HepG2 (cell line): ENCODE data around the gene ACSBG1. TPM values are rescaled to one million over a fixed set of nuclear protein-coding genes. Genes with fewer than 3 reads are reported as not detected.

ENCODE experiments used
- AKAP8 ChIP-seq: sonication (generic); formaldehyde crosslinking; IDR thresholded peaks from 2 replicates; pipeline ENCODE4 v1.5.1; 2020; ENCODE audit warnings: mild to moderate bottlenecking, missing genetic modification reagents
- ISL2 ChIP-seq: sonication (generic); formaldehyde crosslinking; IDR thresholded peaks from 2 replicates; pipeline ENCODE4 v1.5.0; 2020; ENCODE audit warnings: missing genetic modification reagents
- KDM6A ChIP-seq: IDR thresholded peaks from 2 replicates; pipeline ENCODE4 v1.6.1; 2016; ENCODE audit warnings: low read depth
- NAIF1 ChIP-seq: sonication (generic); formaldehyde crosslinking; IDR thresholded peaks from 2 replicates; pipeline ENCODE4 v1.5.0; 2020; ENCODE audit warnings: mild to moderate bottlenecking, missing genetic modification reagents, borderline replicate concordance
- ZNF17 ChIP-seq: sonication (generic); formaldehyde crosslinking; IDR thresholded peaks from 2 replicates; pipeline ENCODE4 v1.5.0; 2020; ENCODE audit warnings: mild to moderate bottlenecking, missing genetic modification reagents
- ZNF883 ChIP-seq: sonication (generic); formaldehyde crosslinking; IDR thresholded peaks from 2 replicates; pipeline ENCODE4 v1.5.1; 2020; ENCODE audit warnings: mild to moderate bottlenecking, missing genetic modification reagents; ENCODE audit errors: not compliant biosample characterization
- polyA plus RNA-seq, 8 experiments: library from polyadenylated mRNA; depleted of rRNA in 3 of 8; stranded (reverse) in 7 of 8; unstranded in 1 of 8; fragments of >200 nt; fragmentation: Illumina TruSeq in 4 of 8; extraction: Trizol in 4 of 8; gene quantifications; 2 replicates each; pipeline versions ENCODE4 v1.2.1 to v1.2.3, GENCODE V29; 2011 to 2016; ENCODE audit warnings: low read depth in 4 of 8, missing spikeins in 1 of 8, mixed read lengths in 1 of 8; ENCODE audit not compliant: insufficient read depth in 1 of 8
- total RNA-seq, 5 experiments: library from RNA; depleted of rRNA; stranded (reverse); fragments of >200 nt; fragmentation: Illumina TruSeq; extraction: Trizol; gene quantifications; 2 replicates each; pipeline ENCODE4 v1.2.3, GENCODE V29; 2016; ENCODE audit warnings: low read depth in 1 of 5
- TF ChIP-seq, protein P1 (sequence below), 2 experiments: fragments of 450-650 bp in 1 of 2; sonication (generic) in 1 of 2; formaldehyde crosslinking in 1 of 2; IDR thresholded peaks; 2 replicates each; pipeline versions ENCODE4 v1.6.1 to v1.8.0; 2016 to 2022; ENCODE audit warnings: antibody characterized with exemption in 1 of 2, mild to moderate bottlenecking in 1 of 2, missing genetic modification reagents in 1 of 2
- TF ChIP-seq, protein P2 (sequence below): sonication (generic); formaldehyde crosslinking; IDR thresholded peaks from 2 replicates; pipeline ENCODE4 v1.4.0; 2020; ENCODE audit warnings: mild to moderate bottlenecking, missing genetic modification reagents
- TF ChIP-seq, protein P3 (sequence below): sonication (generic); formaldehyde crosslinking; IDR thresholded peaks from 2 replicates; pipeline ENCODE4 v1.4.0; 2020; ENCODE audit warnings: mild to moderate bottlenecking, missing genetic modification reagents

The ACSBG1 gene
- total and polyA plus RNA-seq, 2 of the 13 experiments (the other 11 are each of a cell fraction or from before 2014, with no cell fraction given) = 0.35 to 0.81 TPM

DNA sequence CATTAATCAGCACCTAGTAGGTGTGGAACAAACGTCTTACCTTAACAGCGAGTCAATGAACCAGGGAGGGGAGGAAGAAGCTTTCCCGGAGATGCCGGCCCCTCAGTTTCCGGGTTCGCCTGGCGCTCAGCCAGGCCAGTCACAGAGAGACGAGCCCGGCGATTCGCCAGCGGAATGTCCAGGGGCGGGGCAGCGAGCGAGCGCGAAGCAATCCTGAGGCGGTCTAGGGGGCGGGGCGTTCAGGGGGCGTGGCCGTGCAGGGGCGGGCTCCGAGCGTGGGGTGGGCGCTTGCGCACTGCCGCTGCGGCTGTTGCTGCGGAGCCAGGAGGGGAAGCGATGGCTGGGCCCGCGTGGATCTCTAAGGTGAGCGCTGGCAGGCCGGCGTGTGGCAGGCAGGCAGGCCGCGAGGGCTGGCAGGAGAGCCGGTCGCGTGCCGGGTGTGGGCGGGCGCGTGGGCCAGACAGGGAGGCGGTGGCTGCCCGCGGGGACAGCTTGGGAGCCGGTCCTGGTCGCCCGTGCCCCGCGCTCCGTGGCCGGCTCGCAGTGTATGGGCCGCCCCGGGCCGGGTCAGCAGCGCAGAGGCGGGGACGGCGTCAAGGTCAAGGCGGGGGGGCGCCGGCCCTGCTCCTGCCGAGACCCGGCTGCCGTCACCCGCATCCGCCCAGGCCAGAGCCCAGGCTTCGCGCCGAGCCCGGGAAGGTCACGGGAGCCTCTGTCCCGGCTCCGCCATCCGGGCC, 85.1 kb downstream of the ACSBG1 start, which contains the start of gene IDH3A (continued):
- TF ChIP-seq, protein P1, sequence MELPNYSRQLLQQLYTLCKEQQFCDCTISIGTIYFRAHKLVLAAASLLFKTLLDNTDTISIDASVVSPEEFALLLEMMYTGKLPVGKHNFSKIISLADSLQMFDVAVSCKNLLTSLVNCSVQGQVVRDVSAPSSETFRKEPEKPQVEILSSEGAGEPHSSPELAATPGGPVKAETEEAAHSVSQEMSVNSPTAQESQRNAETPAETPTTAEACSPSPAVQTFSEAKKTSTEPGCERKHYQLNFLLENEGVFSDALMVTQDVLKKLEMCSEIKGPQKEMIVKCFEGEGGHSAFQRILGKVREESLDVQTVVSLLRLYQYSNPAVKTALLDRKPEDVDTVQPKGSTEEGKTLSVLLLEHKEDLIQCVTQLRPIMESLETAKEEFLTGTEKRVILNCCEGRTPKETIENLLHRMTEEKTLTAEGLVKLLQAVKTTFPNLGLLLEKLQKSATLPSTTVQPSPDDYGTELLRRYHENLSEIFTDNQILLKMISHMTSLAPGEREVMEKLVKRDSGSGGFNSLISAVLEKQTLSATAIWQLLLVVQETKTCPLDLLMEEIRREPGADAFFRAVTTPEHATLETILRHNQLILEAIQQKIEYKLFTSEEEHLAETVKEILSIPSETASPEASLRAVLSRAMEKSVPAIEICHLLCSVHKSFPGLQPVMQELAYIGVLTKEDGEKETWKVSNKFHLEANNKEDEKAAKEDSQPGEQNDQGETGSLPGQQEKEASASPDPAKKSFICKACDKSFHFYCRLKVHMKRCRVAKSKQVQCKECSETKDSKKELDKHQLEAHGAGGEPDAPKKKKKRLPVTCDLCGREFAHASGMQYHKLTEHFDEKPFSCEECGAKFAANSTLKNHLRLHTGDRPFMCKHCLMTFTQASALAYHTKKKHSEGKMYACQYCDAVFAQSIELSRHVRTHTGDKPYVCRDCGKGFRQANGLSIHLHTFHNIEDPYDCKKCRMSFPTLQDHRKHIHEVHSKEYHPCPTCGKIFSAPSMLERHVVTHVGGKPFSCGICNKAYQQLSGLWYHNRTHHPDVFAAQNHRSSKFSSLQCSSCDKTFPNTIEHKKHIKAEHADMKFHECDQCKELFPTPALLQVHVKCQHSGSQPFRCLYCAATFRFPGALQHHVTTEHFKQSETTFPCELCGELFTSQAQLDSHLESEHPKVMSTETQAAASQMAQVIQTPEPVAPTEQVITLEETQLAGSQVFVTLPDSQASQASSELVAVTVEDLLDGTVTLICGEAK (IDR thresholded peaks at IDR 0.05) = no peak
- TF ChIP-seq, protein P1 (CRISPR knock-in tag; IDR thresholded peaks at IDR 0.05) = no peak; the same call in 1 of the 2 replicates
- TF ChIP-seq KDM6A (CRISPR knock-in tag) (no peak), ZNF17 (no peak), ZNF883 (CRISPR knock-in tag) (no peak), NAIF1 (CRISPR knock-in tag) (no peak), ISL2 (CRISPR knock-in tag) (no peak), AKAP8 (no peak)
- TF ChIP-seq, protein P2, sequence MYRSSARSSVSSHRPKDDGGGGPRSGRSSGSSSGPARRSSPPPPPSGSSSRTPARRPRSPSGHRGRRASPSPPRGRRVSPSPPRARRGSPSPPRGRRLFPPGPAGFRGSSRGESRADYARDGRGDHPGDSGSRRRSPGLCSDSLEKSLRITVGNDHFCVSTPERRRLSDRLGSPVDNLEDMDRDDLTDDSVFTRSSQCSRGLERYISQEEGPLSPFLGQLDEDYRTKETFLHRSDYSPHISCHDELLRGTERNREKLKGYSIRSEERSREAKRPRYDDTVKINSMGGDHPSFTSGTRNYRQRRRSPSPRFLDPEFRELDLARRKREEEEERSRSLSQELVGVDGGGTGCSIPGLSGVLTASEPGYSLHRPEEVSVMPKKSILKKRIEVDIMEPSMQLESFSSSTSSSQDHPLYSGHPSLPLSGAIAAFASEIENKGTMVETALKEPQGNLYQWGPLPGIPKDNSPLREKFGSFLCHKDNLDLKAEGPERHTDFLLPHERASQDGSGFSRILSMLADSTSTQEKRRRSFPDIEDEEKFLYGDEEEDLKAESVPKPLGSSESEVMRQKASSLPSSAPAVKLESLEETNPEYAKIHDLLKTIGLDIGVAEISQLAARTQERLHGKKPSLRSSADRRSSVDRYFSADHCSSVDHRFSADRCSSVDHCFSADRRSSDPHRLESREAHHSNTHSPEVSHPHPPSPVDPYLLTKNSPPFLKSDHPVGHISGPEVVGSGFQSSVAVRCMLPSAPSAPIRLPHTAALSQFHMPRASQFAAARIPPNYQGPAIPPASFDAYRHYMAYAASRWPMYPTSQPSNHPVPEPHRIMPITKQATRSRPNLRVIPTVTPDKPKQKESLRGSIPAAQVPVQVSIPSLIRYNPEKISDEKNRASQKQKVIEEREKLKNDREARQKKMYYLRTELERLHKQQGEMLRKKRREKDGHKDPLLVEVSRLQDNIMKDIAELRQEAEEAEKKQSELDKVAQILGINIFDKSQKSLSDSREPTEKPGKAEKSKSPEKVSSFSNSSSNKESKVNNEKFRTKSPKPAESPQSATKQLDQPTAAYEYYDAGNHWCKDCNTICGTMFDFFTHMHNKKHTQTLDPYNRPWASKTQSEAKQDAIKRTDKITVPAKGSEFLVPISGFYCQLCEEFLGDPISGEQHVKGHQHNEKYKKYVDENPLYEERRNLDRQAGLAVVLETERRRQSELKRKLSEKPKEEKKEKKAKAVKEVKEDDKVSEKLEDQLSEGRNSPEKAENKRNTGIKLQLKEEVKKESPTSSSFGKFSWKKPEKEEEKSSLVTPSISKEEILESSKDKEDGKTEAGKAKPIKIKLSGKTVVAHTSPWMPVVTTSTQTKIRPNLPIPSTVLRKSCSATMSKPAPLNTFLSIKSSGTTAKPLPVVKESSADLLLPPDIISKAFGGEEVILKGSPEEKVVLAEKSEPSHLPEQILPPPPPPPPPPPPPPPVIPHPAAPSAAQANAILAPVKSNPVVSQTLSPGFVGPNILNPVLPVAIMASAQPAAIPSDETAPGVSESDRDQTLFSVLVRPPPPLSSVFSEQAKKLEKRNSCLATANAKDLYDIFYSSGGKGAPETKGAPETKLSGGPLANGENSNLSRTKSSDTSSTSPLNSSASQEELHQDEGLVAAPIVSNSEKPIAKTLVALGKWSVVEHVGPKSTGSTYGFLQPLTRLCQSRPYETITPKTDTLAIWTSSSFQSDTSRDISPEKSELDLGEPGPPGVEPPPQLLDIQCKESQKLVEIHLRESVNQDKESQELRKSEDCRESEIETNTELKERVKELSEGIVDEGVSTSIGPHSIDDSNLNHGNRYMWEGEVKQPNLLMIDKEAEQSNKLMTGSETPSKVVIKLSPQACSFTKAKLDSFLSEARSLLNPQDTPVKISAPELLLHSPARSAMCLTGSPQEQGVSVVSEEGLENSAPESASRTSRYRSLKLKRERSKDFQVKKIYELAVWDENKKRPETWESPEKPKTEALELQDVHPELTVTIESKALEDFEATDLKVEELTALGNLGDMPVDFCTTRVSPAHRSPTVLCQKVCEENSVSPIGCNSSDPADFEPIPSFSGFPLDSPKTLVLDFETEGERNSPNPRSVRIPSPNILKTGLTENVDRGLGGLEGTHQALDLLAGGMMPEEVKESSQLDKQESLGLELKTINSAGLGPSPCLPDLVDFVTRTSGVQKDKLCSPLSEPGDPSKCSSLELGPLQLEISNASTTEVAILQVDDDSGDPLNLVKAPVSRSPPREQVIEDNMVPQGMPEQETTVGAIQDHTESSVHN (CRISPR knock-in tag) = no peak
- TF ChIP-seq, protein P3, sequence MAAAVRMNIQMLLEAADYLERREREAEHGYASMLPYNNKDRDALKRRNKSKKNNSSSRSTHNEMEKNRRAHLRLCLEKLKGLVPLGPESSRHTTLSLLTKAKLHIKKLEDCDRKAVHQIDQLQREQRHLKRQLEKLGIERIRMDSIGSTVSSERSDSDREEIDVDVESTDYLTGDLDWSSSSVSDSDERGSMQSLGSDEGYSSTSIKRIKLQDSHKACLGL (CRISPR knock-in tag) = no peak; the same call in 1 of the 2 replicates
